ENCODE data around the gene USP7.
"Not testable (repeated sequence)": the region's sequence is repeated elsewhere in the genome, so short reads cannot be mapped to it uniquely, and the experiment has no call there.

DNA sequence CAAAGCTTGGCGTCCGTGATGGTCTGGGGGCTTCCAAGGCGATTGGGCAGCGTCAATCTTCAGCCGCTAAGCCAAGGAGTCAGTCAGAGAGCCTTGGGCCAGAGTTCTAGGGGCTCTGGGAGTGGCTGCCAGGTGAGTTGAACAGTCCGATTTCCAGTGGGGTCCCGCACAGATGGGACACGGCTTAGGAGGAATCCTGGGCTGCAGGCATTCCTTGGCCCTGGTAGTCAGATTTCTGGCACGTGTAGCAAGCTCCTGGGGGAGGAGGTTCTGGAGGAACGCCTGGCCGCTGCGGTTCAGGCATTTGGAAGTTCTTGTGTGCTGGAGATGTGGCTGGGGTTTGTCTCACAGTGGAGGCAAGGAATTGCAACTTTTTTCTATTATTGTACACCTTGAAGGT is 120.4 kb downstream of the USP7 start:
- TF ChIP-seq, protein P1, sequence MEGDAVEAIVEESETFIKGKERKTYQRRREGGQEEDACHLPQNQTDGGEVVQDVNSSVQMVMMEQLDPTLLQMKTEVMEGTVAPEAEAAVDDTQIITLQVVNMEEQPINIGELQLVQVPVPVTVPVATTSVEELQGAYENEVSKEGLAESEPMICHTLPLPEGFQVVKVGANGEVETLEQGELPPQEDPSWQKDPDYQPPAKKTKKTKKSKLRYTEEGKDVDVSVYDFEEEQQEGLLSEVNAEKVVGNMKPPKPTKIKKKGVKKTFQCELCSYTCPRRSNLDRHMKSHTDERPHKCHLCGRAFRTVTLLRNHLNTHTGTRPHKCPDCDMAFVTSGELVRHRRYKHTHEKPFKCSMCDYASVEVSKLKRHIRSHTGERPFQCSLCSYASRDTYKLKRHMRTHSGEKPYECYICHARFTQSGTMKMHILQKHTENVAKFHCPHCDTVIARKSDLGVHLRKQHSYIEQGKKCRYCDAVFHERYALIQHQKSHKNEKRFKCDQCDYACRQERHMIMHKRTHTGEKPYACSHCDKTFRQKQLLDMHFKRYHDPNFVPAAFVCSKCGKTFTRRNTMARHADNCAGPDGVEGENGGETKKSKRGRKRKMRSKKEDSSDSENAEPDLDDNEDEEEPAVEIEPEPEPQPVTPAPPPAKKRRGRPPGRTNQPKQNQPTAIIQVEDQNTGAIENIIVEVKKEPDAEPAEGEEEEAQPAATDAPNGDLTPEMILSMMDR (IDR thresholded peaks at IDR 0.05), result not testable (repeated sequence)
- TF ChIP-seq, protein P2, sequence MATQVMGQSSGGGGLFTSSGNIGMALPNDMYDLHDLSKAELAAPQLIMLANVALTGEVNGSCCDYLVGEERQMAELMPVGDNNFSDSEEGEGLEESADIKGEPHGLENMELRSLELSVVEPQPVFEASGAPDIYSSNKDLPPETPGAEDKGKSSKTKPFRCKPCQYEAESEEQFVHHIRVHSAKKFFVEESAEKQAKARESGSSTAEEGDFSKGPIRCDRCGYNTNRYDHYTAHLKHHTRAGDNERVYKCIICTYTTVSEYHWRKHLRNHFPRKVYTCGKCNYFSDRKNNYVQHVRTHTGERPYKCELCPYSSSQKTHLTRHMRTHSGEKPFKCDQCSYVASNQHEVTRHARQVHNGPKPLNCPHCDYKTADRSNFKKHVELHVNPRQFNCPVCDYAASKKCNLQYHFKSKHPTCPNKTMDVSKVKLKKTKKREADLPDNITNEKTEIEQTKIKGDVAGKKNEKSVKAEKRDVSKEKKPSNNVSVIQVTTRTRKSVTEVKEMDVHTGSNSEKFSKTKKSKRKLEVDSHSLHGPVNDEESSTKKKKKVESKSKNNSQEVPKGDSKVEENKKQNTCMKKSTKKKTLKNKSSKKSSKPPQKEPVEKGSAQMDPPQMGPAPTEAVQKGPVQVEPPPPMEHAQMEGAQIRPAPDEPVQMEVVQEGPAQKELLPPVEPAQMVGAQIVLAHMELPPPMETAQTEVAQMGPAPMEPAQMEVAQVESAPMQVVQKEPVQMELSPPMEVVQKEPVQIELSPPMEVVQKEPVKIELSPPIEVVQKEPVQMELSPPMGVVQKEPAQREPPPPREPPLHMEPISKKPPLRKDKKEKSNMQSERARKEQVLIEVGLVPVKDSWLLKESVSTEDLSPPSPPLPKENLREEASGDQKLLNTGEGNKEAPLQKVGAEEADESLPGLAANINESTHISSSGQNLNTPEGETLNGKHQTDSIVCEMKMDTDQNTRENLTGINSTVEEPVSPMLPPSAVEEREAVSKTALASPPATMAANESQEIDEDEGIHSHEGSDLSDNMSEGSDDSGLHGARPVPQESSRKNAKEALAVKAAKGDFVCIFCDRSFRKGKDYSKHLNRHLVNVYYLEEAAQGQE (IDR thresholded peaks at IDR 0.05; ENCODE audit: insufficient read depth in 1 of 2, low read depth in 2 of 2, low read length in 1 of 2), result not testable (repeated sequence)
- TF ChIP-seq POLR2AphosphoS5, TCF7L2 (IDR thresholded peaks at IDR 0.05; ENCODE audit: low read depth, low read length): not testable (repeated sequence)

Data from Panc1 (cell line).